ENCODE data around the gene SPTLC2. TPM values are rescaled to one million over a fixed set of nuclear protein-coding genes. Genes with fewer than 3 reads are reported as not detected.

The SPTLC2 gene
- total RNA-seq, 5 donors from 2014 or later (not counting 1 experiment from before 2014, with no cell fraction given) = 20.8 to 33.7 (median 26.2) TPM

- Mint-ChIP-seq H3K27me3 (no peaks in the 10 kb centered on the region), H3K36me3 (no peaks in the 10 kb centered on the region), H3K27ac (no peak overlapping the region), H3K4me1 (no peaks in the 10 kb centered on the region), H3K4me3 (no peak overlapping the region), H3K9me3 (no peaks in the 10 kb centered on the region)
- ATAC-seq (replicated peaks in 1 of 4) (no peak), DNase-seq (no peak)
- ChIA-PET POLR2A (no interaction called here), CTCF (no interaction called here)
- Histone ChIP-seq H3K27ac (ENCODE audit: low read length) (no peak overlapping the region), H3K4me1 (ENCODE audit: control insufficient read depth in 1 of 2, extremely low read depth in 1 of 2, insufficient read depth in 2 of 2, low read length in 2 of 2) (no peaks in the 10 kb centered on the region), H3K9me3 (no peaks in the 10 kb centered on the region), H3K27me3 (replicated peaks in 1 of 2; ENCODE audit: control insufficient read depth in 2 of 2, extremely low read depth in 1 of 2, insufficient read depth in 2 of 2, low read length in 1 of 2) (peaks cover 0 to 7% of the 10 kb centered on the region in 2 experiments), H3K4me3 (ENCODE audit: control insufficient read depth in 1 of 2, extremely low read depth in 1 of 2, low read length in 1 of 2) (no peak overlapping the region), H3K36me3 (ENCODE audit: control insufficient read depth in 2 of 2, extremely low read depth in 1 of 2, insufficient read depth in 1 of 2, low read length in 1 of 2) (no peaks in the 10 kb centered on the region)
- 85% methylated on average over 7 of the region's 8 CpGs for WGBS (ENCODE audit: insufficient coverage)
Measured at GRCh38 chr14:77482422-77482821, 134.0 kb downstream of the SPTLC2 start.

DNA sequence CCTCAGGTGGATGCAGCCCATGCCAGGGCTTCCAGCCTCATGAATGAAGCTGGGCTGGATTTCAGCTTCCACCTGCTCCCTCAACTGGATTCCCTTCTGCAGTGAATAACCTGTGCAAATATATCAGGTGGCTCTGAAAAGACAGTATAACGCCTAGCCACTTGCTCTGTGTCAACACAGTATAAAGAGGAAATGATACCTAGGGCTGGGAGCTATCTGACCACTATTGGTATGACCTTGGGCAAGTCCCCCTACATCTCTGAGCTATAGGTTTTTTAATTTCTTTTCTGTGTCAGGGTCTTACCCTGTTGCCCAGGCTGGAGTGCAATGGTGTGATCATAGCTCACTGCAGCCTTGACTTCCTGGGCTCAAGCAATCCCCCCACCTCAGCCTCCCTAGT, 137.6 kb downstream of the SPTLC2 start:
- ChIA-PET POLR2A (no interaction called here), CTCF (no interaction called here)
- H3K4me3 ChIP-seq (ENCODE audit: control insufficient read depth in 1 of 2, extremely low read depth in 1 of 2, low read length in 1 of 2) = no peak overlapping the region
- no peaks in the 10 kb centered on the region for H3K36me3 ChIP-seq (ENCODE audit: control insufficient read depth in 2 of 2, extremely low read depth in 1 of 2, insufficient read depth in 1 of 2, low read length in 1 of 2)
- H3K36me3 Mint-ChIP-seq = no peaks in the 10 kb centered on the region
- no peak overlapping the region for H3K27ac Mint-ChIP-seq
- H3K9me3 ChIP-seq = no peaks in the 10 kb centered on the region
- H3K27me3 ChIP-seq (replicated peaks in 1 of 2; ENCODE audit: control insufficient read depth in 2 of 2, extremely low read depth in 1 of 2, insufficient read depth in 2 of 2, low read length in 1 of 2) = peaks cover 0 to 10% of the 10 kb centered on the region in 2 experiments
- no peak for DNase-seq
- H3K4me1 Mint-ChIP-seq = no peaks in the 10 kb centered on the region
- H3K27me3 Mint-ChIP-seq = no peaks in the 10 kb centered on the region
- H3K4me1 ChIP-seq (ENCODE audit: control insufficient read depth in 1 of 2, extremely low read depth in 1 of 2, insufficient read depth in 2 of 2, low read length in 2 of 2) = no peaks in the 10 kb centered on the region
- no peak overlapping the region for H3K4me3 Mint-ChIP-seq
- no peaks in the 10 kb centered on the region for H3K9me3 Mint-ChIP-seq
- ATAC-seq (replicated peaks in 1 of 4) = no peak
- no CpG with 5 or more reads among the region's 1 CpG for WGBS (ENCODE audit: insufficient coverage)
- H3K27ac ChIP-seq (ENCODE audit: low read length) = no peak overlapping the region

DNA sequence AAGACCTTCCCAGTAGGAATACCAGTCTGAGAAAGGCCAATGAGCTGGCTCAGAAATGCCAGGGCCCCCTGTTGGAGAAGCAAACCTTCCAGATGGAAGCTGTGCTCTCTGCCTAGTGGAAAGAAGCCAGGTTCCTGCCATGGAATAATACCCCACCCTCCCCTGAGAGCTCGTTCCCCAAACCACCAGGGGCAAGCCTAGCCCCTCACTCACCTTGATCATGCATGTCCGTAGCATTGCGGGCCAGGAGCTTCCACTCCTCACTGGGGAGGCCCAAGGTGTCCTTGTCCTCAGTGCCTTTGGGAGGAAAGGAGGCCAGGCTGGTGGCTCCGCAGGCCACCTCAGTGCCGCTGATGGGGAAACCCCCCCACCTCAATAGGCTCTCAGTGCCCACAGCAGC, 138.4 kb downstream of the SPTLC2 start:
- DNase-seq (no peak), ATAC-seq (replicated peaks in 1 of 4) (no peak)
- 100% methylated on average over 1 of the region's 5 CpGs for WGBS (ENCODE audit: insufficient coverage)
- H3K9me3 ChIP-seq = no peaks in the 10 kb centered on the region
- no peak overlapping the region for H3K4me3 ChIP-seq (ENCODE audit: control insufficient read depth in 1 of 2, extremely low read depth in 1 of 2, low read length in 1 of 2)
- no peaks in the 10 kb centered on the region for H3K4me1 ChIP-seq (ENCODE audit: control insufficient read depth in 1 of 2, extremely low read depth in 1 of 2, insufficient read depth in 2 of 2, low read length in 2 of 2)
- H3K27me3 Mint-ChIP-seq = no peaks in the 10 kb centered on the region
- POLR2A ChIA-PET = interaction anchor here in 1 of 2 donors (0.6 kb wide), 2 partner anchors 102 to 1538 kb away, joined by 3 read pairs; no protein-coding TSS in a partner anchor
- H3K27ac ChIP-seq (ENCODE audit: low read length) = no peak overlapping the region
- no peak overlapping the region for H3K27ac Mint-ChIP-seq
- no peaks in the 10 kb centered on the region for H3K4me1 Mint-ChIP-seq
- H3K36me3 ChIP-seq (ENCODE audit: control insufficient read depth in 2 of 2, extremely low read depth in 1 of 2, insufficient read depth in 1 of 2, low read length in 1 of 2) = no peaks in the 10 kb centered on the region
- no peaks in the 10 kb centered on the region for H3K9me3 Mint-ChIP-seq
- CTCF ChIA-PET = no interaction called here
- peaks cover 0 to 10% of the 10 kb centered on the region in 2 experiments for H3K27me3 ChIP-seq (replicated peaks in 1 of 2; ENCODE audit: control insufficient read depth in 2 of 2, extremely low read depth in 1 of 2, insufficient read depth in 2 of 2, low read length in 1 of 2)
- H3K36me3 Mint-ChIP-seq = no peaks in the 10 kb centered on the region
- H3K4me3 Mint-ChIP-seq = no peak overlapping the region

GRCh38 chr14:77475432-77476115, 140.9 kb downstream of the SPTLC2 start:
- no peak for ATAC-seq (replicated peaks in 1 of 4)
- peaks cover 0 to 10% of the 10 kb centered on the region in 2 experiments for H3K27me3 ChIP-seq (replicated peaks in 1 of 2; ENCODE audit: control insufficient read depth in 2 of 2, extremely low read depth in 1 of 2, insufficient read depth in 2 of 2, low read length in 1 of 2)
- DNase-seq = no peak
- H3K9me3 Mint-ChIP-seq = no peaks in the 10 kb centered on the region
- POLR2A ChIA-PET = no interaction called here
- H3K9me3 ChIP-seq = no peaks in the 10 kb centered on the region
- H3K4me3 ChIP-seq (ENCODE audit: control insufficient read depth in 1 of 2, extremely low read depth in 1 of 2, low read length in 1 of 2) = no peak overlapping the region
- H3K4me1 Mint-ChIP-seq = no peaks in the 10 kb centered on the region
- no peaks in the 10 kb centered on the region for H3K36me3 ChIP-seq (ENCODE audit: control insufficient read depth in 2 of 2, extremely low read depth in 1 of 2, insufficient read depth in 1 of 2, low read length in 1 of 2)
- 88% methylated on average over 35 of the region's 35 CpGs for WGBS (ENCODE audit: insufficient coverage)
- no peak overlapping the region for H3K27ac Mint-ChIP-seq
- CTCF ChIA-PET = no interaction called here
- no peak overlapping the region for H3K4me3 Mint-ChIP-seq
- no peaks in the 10 kb centered on the region for H3K27me3 Mint-ChIP-seq
- H3K27ac ChIP-seq (ENCODE audit: low read length) = no peak overlapping the region
- no peaks in the 10 kb centered on the region for H3K4me1 ChIP-seq (ENCODE audit: control insufficient read depth in 1 of 2, extremely low read depth in 1 of 2, insufficient read depth in 2 of 2, low read length in 2 of 2)
- H3K36me3 Mint-ChIP-seq = no peaks in the 10 kb centered on the region

GRCh38 chr14:77474479-77475177, 141.8 kb downstream of the SPTLC2 start:
- no peaks in the 10 kb centered on the region for H3K4me1 Mint-ChIP-seq
- H3K27me3 Mint-ChIP-seq = no peaks in the 10 kb centered on the region
- Histone ChIP-seq H3K4me1 (ENCODE audit: control insufficient read depth in 1 of 2, extremely low read depth in 1 of 2, insufficient read depth in 2 of 2, low read length in 2 of 2) (no peaks in the 10 kb centered on the region), H3K4me3 (ENCODE audit: control insufficient read depth in 1 of 2, extremely low read depth in 1 of 2, low read length in 1 of 2) (no peak overlapping the region), H3K27me3 (replicated peaks in 1 of 2; ENCODE audit: control insufficient read depth in 2 of 2, extremely low read depth in 1 of 2, insufficient read depth in 2 of 2, low read length in 1 of 2) (peaks cover 0 to 10% of the 10 kb centered on the region in 2 experiments), H3K9me3 (no peaks in the 10 kb centered on the region), H3K27ac (ENCODE audit: low read length) (no peak overlapping the region), H3K36me3 (ENCODE audit: control insufficient read depth in 2 of 2, extremely low read depth in 1 of 2, insufficient read depth in 1 of 2, low read length in 1 of 2) (peaks cover 0 to under 1% of the 10 kb centered on the region in 2 donors)
- WGBS (ENCODE audit: insufficient coverage) = 77% methylated on average over 9 of the region's 9 CpGs
- no peak for DNase-seq
- peaks cover 2% of the 10 kb centered on the region for H3K36me3 Mint-ChIP-seq
- CTCF ChIA-PET = no interaction called here
- H3K9me3 Mint-ChIP-seq = no peaks in the 10 kb centered on the region
- H3K27ac Mint-ChIP-seq = no peak overlapping the region
- no peak for ATAC-seq (replicated peaks in 1 of 4)
- no peak overlapping the region for H3K4me3 Mint-ChIP-seq
- POLR2A ChIA-PET = no interaction called here

- no peaks in the 10 kb centered on the region for H3K9me3 ChIP-seq
- peaks cover 0 to 10% of the 10 kb centered on the region in 2 experiments for H3K27me3 ChIP-seq (replicated peaks in 1 of 2; ENCODE audit: control insufficient read depth in 2 of 2, extremely low read depth in 1 of 2, insufficient read depth in 2 of 2, low read length in 1 of 2)
- ChIA-PET CTCF (no interaction called here), POLR2A (no interaction called here)
- no peak for ATAC-seq (replicated peaks in 1 of 4)
- H3K36me3 ChIP-seq (ENCODE audit: control insufficient read depth in 2 of 2, extremely low read depth in 1 of 2, insufficient read depth in 1 of 2, low read length in 1 of 2) = peaks cover 4 to 8% of the 10 kb centered on the region in 2 donors
- H3K27ac Mint-ChIP-seq = no peak overlapping the region
- 90% methylated on average over 2 of the region's 5 CpGs for WGBS (ENCODE audit: insufficient coverage)
- H3K27ac ChIP-seq (ENCODE audit: low read length) = no peak overlapping the region
- H3K4me3 ChIP-seq (ENCODE audit: control insufficient read depth in 1 of 2, extremely low read depth in 1 of 2, low read length in 1 of 2) = no peak overlapping the region
- H3K4me1 Mint-ChIP-seq = no peaks in the 10 kb centered on the region
- peaks cover 9% of the 10 kb centered on the region for H3K36me3 Mint-ChIP-seq
- H3K4me3 Mint-ChIP-seq = no peak overlapping the region
- H3K27me3 Mint-ChIP-seq = no peaks in the 10 kb centered on the region
- H3K9me3 Mint-ChIP-seq = no peaks in the 10 kb centered on the region
- DNase-seq = no peak
- H3K4me1 ChIP-seq (ENCODE audit: control insufficient read depth in 1 of 2, extremely low read depth in 1 of 2, insufficient read depth in 2 of 2, low read length in 2 of 2) = no peaks in the 10 kb centered on the region
Measured at GRCh38 chr14:77473921-77474320, 142.5 kb downstream of the SPTLC2 start.
